D341Med (cell line): ENCODE data around the gene TMEM63B.
"Not testable (repeated sequence)": the region's sequence is repeated elsewhere in the genome, so short reads cannot be mapped to it uniquely, and the experiment has no call there.

Experiments used
- DNase-seq: peaks from one replicate; pipeline ENCODE4 v3.0.0; 2012; ENCODE audit warnings: low spot score

Gene TMEM63B

GRCh38 chr6:44094403-44095242, 32.7 kb upstream of the TMEM63B start:
- DNase-seq = no peak

- DNase-seq = not testable (repeated sequence)
Measured at GRCh38 chr6:44095243-44095623, 32.1 kb upstream of the TMEM63B start.

- DNase-seq = peak; percentile 87
Measured at GRCh38 chr6:44096612-44097011, 30.7 kb upstream of the TMEM63B start.

- no peak for DNase-seq
Measured at GRCh38 chr6:44097782-44098317, 29.5 kb upstream of the TMEM63B start.

- DNase-seq = no peak
Measured at GRCh38 chr6:44099192-44099591, 28.2 kb upstream of the TMEM63B start.

GRCh38 chr6:44100088-44100550, 27.2 kb upstream of the TMEM63B start:
- DNase-seq = peak; percentile 68

GRCh38 chr6:44101832-44102231, 25.5 kb upstream of the TMEM63B start:
- no peak for DNase-seq

- DNase-seq = no peak
Measured at GRCh38 chr6:44102527-44102926, 24.8 kb upstream of the TMEM63B start.

GRCh38 chr6:44104481-44105021, 22.8 kb upstream of the TMEM63B start:
- no peak for DNase-seq

- no peak for DNase-seq
Measured at GRCh38 chr6:44105146-44105545, 22.2 kb upstream of the TMEM63B start.

GRCh38 chr6:44105993-44106740, 21.2 kb upstream of the TMEM63B start:
- no peak for DNase-seq

- DNase-seq = no peak
Measured at GRCh38 chr6:44107017-44107416, 20.3 kb upstream of the TMEM63B start.

- DNase-seq = no peak
Measured at GRCh38 chr6:44108471-44108870, 18.9 kb upstream of the TMEM63B start.

GRCh38 chr6:44109212-44109611, 18.1 kb upstream of the TMEM63B start:
- no peak for DNase-seq

GRCh38 chr6:44110005-44110676, 17.2 kb upstream of the TMEM63B start:
- no peak for DNase-seq

- no peak for DNase-seq
Measured at GRCh38 chr6:44110966-44111365, 16.4 kb upstream of the TMEM63B start.

- DNase-seq = no peak
Measured at GRCh38 chr6:44111434-44112417, 15.6 kb upstream of the TMEM63B start.

- no peak for DNase-seq
Measured at GRCh38 chr6:44113414-44113813, 13.9 kb upstream of the TMEM63B start.

GRCh38 chr6:44115866-44116265, 11.5 kb upstream of the TMEM63B start:
- DNase-seq = no peak

GRCh38 chr6:44116641-44117382, 10.5 kb upstream of the TMEM63B start:
- DNase-seq = no peak
